Fibroblast of lung (primary cell): ENCODE data around the gene MYO9A. TPM values are rescaled to one million over a fixed set of nuclear protein-coding genes. Genes with fewer than 3 reads are reported as not detected.

Experiments
- DNase-seq, 2 donors: peaks; one replicate each; pipeline versions ENCODE4 v3.0.0 to v3.0.0-alpha.2; 2010; ENCODE audit warnings: low read depth in 2 of 2
- H2AFZ ChIP-seq: 2 replicates; pipeline ENCODE4 v1.5.1; 2012; ENCODE audit warnings: low read length, control low read depth, inconsistent platforms
- H3K27ac ChIP-seq: 2 replicates; pipeline ENCODE4 v1.5.1; 2011; ENCODE audit warnings: low read length, control low read depth; ENCODE audit not compliant: insufficient read depth
- H3K27me3 ChIP-seq: 2 replicates; pipeline ENCODE4 v1.5.1; 2011; ENCODE audit warnings: mild to moderate bottlenecking, low read length; ENCODE audit not compliant: control insufficient read depth, insufficient read depth
- H3K36me3 ChIP-seq: 2 replicates; pipeline ENCODE4 v1.5.1; 2011; ENCODE audit warnings: low read length; ENCODE audit not compliant: control insufficient read depth, insufficient read depth
- H3K4me1 ChIP-seq: 2 replicates; pipeline ENCODE4 v1.5.1; 2011; ENCODE audit warnings: low read length; ENCODE audit not compliant: control insufficient read depth, insufficient read depth; ENCODE audit errors: extremely low read depth
- H3K4me2 ChIP-seq: 2 replicates; pipeline ENCODE4 v1.5.1; 2011; ENCODE audit warnings: low read length, control low read depth; ENCODE audit not compliant: insufficient read depth; ENCODE audit errors: extremely low read depth
- H3K4me3 ChIP-seq, 4 experiments: fragments of 200-600 bp in 1 of 4; sonication (generic) in 1 of 4; replicated peaks in 1 of 4; 2 replicates each; pipeline ENCODE4 v1.5.1; 2011 to 2016; ENCODE audit warnings: low read length in 4 of 4, low read depth in 3 of 4, mild to moderate bottlenecking in 3 of 4, control low read depth in 2 of 4, inconsistent platforms in 1 of 4, mixed read lengths in 1 of 4; ENCODE audit not compliant: insufficient read depth in 1 of 4; ENCODE audit errors: control extremely low read depth in 1 of 4
- H3K79me2 ChIP-seq: 2 replicates; pipeline ENCODE4 v1.5.1; 2012; ENCODE audit warnings: mild to moderate bottlenecking, low read length, inconsistent platforms; ENCODE audit not compliant: control insufficient read depth, insufficient read depth
- H3K9ac ChIP-seq: 2 replicates; pipeline ENCODE4 v1.5.1; 2011; ENCODE audit warnings: mild to moderate bottlenecking, low read length, control low read depth; ENCODE audit not compliant: insufficient read depth
- H3K9me3 ChIP-seq: 2 replicates; pipeline ENCODE4 v1.5.1; 2012; ENCODE audit warnings: low read depth, low read length; ENCODE audit not compliant: control insufficient read depth, insufficient read depth
- H4K20me1 ChIP-seq: 2 replicates; pipeline ENCODE4 v1.5.1; 2011; ENCODE audit warnings: low read length; ENCODE audit not compliant: control insufficient read depth, insufficient read depth; ENCODE audit errors: extremely low read depth
- EZH2 ChIP-seq: IDR thresholded peaks from 2 replicates; pipeline ENCODE4 v1.5.1; 2012; ENCODE audit warnings: low read length, control low read depth, mild to moderate bottlenecking; ENCODE audit errors: missing control alignments
- polyA plus RNA-seq, 2 donors: library from polyadenylated mRNA; depleted of rRNA in 1 of 2; stranded (reverse) in 1 of 2; unstranded in 1 of 2; fragments of >200 nt; gene quantifications; 2 replicates each; pipeline ENCODE4 v1.2.1, GENCODE V29; 2011 to 2012; ENCODE audit warnings: missing spikeins in 1 of 2
- total RNA-seq: library from RNA; depleted of rRNA; stranded (reverse); fragments of >200 nt; gene quantifications from 2 replicates; pipeline ENCODE4 v1.2.1, GENCODE V29; 2014
- TF ChIP-seq, protein P1 (sequence below), 2 donors: IDR thresholded peaks in 1 of 2; conservative IDR thresholded peaks in 1 of 2; 1 replicate in 1 of 2; 2 replicates in 1 of 2; pipeline ENCODE4 v1.5.1; 2011 to 2012; ENCODE audit warnings: low read length in 2 of 2, control low read depth in 1 of 2, inconsistent platforms in 1 of 2, low read depth in 1 of 2, mild to moderate bottlenecking in 1 of 2

MYO9A gene
- total and polyA plus RNA-seq, 2 donors (not counting 1 experiment from before 2014, with no cell fraction given): 12.8 to 48.6 TPM

DNA sequence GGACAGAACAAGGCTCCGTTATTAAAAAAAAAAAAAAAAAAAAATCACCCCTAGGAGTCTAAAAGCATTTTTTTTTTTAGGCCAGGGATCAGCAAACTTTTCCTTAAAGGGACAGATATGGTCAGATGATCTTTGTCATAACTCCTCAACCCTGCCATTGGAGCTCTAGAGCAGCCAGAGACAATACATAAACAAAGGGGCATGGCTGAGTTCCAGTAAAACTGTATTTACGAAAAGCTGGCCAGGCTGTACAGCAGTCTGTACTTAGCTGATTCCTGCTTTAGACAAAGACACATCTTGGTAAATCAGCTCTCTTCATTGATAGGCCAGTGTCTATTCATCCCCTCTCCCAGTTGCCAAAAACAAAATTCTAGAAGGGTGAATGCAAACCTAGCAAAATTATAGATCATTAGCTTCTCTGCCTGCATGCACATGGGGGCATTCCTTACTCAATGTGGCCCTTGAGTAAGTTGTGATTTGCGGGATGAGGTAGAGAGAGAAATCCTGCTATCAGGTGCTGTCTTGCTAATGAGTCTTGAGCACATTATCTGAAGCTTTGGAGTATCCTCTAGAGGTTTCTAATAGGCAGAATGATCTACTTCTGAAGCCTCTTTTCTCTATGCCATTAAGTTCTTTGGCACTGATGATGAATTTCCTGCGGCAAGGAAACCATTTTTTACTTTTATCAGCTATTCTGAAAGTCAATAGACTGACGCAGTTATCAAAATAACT, 35.5 kb upstream of the MYO9A start:
- TF ChIP-seq, protein P1, sequence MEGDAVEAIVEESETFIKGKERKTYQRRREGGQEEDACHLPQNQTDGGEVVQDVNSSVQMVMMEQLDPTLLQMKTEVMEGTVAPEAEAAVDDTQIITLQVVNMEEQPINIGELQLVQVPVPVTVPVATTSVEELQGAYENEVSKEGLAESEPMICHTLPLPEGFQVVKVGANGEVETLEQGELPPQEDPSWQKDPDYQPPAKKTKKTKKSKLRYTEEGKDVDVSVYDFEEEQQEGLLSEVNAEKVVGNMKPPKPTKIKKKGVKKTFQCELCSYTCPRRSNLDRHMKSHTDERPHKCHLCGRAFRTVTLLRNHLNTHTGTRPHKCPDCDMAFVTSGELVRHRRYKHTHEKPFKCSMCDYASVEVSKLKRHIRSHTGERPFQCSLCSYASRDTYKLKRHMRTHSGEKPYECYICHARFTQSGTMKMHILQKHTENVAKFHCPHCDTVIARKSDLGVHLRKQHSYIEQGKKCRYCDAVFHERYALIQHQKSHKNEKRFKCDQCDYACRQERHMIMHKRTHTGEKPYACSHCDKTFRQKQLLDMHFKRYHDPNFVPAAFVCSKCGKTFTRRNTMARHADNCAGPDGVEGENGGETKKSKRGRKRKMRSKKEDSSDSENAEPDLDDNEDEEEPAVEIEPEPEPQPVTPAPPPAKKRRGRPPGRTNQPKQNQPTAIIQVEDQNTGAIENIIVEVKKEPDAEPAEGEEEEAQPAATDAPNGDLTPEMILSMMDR (conservative IDR thresholded peaks at IDR 0.05 in 1 of 2, IDR thresholded peaks at IDR 0.05 in 1 of 2; ENCODE audit: low read depth in 1 of 2, low read length in 2 of 2): no peak
- Histone ChIP-seq H3K36me3 (no peaks in the 10 kb centered on the region), H3K79me2 (no peaks in the 10 kb centered on the region), H3K27me3 (no peaks in the 10 kb centered on the region), H4K20me1 (no peaks in the 10 kb centered on the region), H3K4me3 (no peak overlapping the region), H3K4me1 (peaks cover 2% of the 10 kb centered on the region), H3K9me3 (no peaks in the 10 kb centered on the region), H3K9ac (no peak overlapping the region), H3K27ac (no peak overlapping the region), H2AFZ (no peak overlapping the region), H3K4me2 (no peak overlapping the region)
- DNase-seq: peak in 1 of 2 donors; percentile 51

GRCh38 chr15:72147418-72147817, 29.5 kb upstream of the MYO9A start:
- Histone ChIP-seq H3K27me3 (no peaks in the 10 kb centered on the region), H3K4me1 (no peaks in the 10 kb centered on the region), H3K9me3 (no peaks in the 10 kb centered on the region), H3K27ac (no peak overlapping the region), H3K79me2 (no peaks in the 10 kb centered on the region), H2AFZ (no peak overlapping the region), H4K20me1 (no peaks in the 10 kb centered on the region), H3K36me3 (no peaks in the 10 kb centered on the region), H3K9ac (no peak overlapping the region), H3K4me3 (no peak overlapping the region), H3K4me2 (no peak overlapping the region)
- TF ChIP-seq, protein P1 (conservative IDR thresholded peaks at IDR 0.05 in 1 of 2, IDR thresholded peaks at IDR 0.05 in 1 of 2; ENCODE audit: low read depth in 1 of 2, low read length in 2 of 2): no peak
- no peak for TF ChIP-seq EZH2
- no peak for DNase-seq

- Histone ChIP-seq H3K9me3 (no peaks in the 10 kb centered on the region), H3K36me3 (no peaks in the 10 kb centered on the region), H3K27me3 (no peaks in the 10 kb centered on the region), H2AFZ (no peak overlapping the region), H3K4me1 (no peaks in the 10 kb centered on the region), H3K9ac (no peak overlapping the region), H3K79me2 (no peaks in the 10 kb centered on the region), H3K27ac (no peak overlapping the region), H4K20me1 (no peaks in the 10 kb centered on the region), H3K4me2 (no peak overlapping the region), H3K4me3 (no peak overlapping the region)
- no peak for DNase-seq
- no peak for TF ChIP-seq EZH2
These were observed 29.0 kb upstream of the MYO9A start for GRCh38 chr15:72146934-72147333.
